ENCODE data around the gene GPR62.

The GPR62 gene

DNA sequence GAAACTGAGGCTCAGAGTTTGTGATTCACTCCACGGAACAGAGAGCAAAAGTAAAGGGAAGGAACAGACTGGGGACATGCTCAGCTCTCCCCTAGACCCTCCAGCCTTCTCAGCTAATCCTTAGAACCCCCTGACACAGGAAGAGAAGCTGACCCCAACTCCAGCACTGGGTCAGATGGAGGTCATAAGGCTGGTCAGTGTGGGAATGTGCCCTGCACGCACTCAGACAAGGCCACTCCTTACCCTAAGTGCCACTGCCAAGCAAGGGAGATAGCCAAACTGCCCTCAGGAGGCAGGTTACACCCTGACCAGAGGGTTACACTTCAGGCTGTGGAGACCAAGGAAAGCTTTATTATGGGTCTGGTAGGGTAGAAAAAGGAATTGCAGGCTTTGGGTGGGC lies 39.3 kb downstream of the GPR62 start:
- DNase-seq: no peak

- DNase-seq: peak; percentile 81
Measured at GRCh38 chr3:51995346-51996163, 40.4 kb downstream of the GPR62 start, which contains the start of gene RPL29. Gene RPL29 (minus strand): TSS chr3:51995895. CDS start chr3:51995461, 434 bp downstream.

DNA sequence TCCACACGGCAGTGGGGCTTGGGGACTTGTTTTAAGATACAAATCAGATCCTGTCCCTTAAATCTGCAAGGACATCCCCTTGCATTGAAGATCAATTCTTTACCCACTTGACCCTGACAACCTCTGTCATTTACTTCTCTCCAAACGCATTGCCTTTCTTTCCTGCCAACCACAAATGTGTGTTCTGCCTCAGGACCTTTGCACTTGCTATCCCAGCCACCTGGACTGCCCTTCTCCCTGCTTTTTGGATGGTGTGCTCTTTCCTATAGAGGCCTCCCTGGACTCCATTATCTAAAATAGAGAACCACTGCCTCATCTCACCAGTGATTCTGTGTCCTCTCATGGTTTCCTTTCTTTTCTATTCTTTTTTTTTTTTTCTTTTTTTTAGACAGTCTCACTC lies 42.0 kb downstream of the GPR62 start:
- DNase-seq: no peak

- DNase-seq: no peak
Measured at GRCh38 chr3:51997935-51998596, 42.9 kb downstream of the GPR62 start.

GRCh38 chr3:51998774-51999173 lies 43.6 kb downstream of the GPR62 start:
- no peak for DNase-seq

- no peak for DNase-seq
Measured at GRCh38 chr3:51999846-52000245, 44.7 kb downstream of the GPR62 start.

GRCh38 chr3:52001443-52001974 lies 46.3 kb downstream of the GPR62 start:
- peak; percentile 84 for DNase-seq

DNA sequence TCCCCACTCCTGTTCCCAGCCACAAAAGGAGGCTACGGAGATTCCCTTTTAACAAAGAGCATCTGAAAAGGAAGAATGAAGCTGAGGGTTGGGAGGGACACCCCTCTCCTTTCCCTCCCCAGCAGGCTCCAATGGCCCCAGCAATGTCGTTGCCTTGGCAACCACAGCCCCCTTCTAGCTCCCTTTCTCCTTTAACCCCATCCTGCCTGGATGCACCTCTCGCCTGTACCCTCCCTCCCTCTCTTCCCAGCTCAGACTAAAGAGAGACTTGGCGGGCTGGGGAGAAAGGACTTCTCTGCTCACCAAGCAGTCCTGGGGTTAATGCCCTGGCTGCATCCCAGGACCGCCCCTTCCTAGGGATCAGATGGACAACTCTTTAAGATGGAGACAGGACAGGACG lies 47.6 kb downstream of the GPR62 start:
- no peak for DNase-seq

GRCh38 chr3:52004163-52004787 lies 49.1 kb downstream of the GPR62 start:
- DNase-seq: no peak

DNA sequence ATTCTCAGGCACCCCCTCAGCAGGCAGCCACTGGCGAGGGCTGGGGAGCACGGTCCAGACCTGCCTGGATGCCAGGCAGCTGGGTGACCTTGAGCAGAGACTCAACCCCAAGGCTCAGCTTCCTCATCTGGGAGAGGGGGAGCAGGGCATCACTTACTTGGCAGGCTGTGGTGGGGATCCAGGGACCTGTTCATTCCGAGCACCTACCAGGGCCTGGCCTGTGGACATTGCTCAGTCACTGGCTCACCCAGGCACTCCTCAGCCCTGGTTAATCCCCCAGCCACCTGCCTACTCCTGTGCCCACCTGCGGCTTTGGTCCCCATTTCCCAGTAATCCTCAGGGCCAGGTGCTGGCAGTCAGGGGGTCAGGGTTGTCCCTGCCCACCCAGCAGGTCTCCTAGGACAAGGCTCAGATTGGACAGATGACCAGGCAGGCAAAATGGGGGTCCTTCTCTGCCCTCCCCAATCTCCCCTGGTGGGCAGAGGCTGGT lies 49.8 kb downstream of the GPR62 start:
- no peak for DNase-seq

DNA sequence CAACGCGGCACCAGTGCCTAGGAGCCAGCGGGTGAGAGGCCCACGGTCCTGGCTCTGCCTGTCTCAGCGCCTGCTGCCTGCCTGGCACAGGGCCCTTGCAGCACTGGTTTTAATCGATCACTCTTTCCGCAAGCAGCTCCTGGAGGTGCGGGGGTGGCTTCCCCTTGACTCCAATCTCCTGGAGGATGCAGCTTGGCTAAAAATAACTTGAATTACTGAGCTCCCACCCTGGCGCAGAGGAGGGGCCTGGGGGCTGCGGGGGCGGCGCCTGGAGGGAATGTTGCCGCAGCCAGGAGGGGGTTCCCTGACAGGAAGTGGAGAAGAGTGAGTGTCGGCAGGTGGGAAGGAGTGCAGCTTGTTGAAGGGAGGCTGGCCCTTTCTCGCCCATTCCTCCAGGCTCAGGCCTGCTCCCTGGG lies 50.4 kb downstream of the GPR62 start:
- DNase-seq: no peak

- DNase-seq: no peak
Measured at GRCh38 chr3:52006017-52006819, 51.0 kb downstream of the GPR62 start.

- no peak for DNase-seq
Measured at GRCh38 chr3:52006820-52007133, 51.6 kb downstream of the GPR62 start.

All from T-helper 9 cell (primary cell).